GM23338 (cell line): ENCODE results near the gene CNP. TPM values are rescaled to one million over a fixed set of nuclear protein-coding genes. Genes with fewer than 3 reads are reported as not detected.

Experiments used
- ATAC-seq: fragments of 200-7000 bp; cut with Tn5 transposase; 3 replicates; pipeline ENCODE4 v1.9.1; 2020
- DNase-seq: peaks from one replicate; pipeline ENCODE4 v3.0.0-alpha.2; 2015; ENCODE audit warnings: low spot score
- H2AFZ ChIP-seq: fragments of 200-600 bp; sonication (generic); 2 replicates; pipeline ENCODE4 v1.8.0; 2016; ENCODE audit warnings: antibody characterized with exemption, mild to moderate bottlenecking, moderate library complexity
- H3F3A ChIP-seq: fragments of 200-600 bp; sonication (generic); replicated peaks from 2 replicates; pipeline ENCODE4 v1.8.0; 2017; ENCODE audit warnings: antibody characterized with exemption, mixed run types, low read depth
- H3K27ac ChIP-seq: fragments of 200-600 bp; sonication (generic); 2 replicates; pipeline ENCODE4 v1.6.1; 2016; ENCODE audit warnings: low read depth
- H3K27me3 ChIP-seq: fragments of 200-600 bp; sonication (generic); 2 replicates; pipeline ENCODE4 v1.8.0; 2016; ENCODE audit warnings: mild to moderate bottlenecking, mixed run types, moderate library complexity; ENCODE audit not compliant: insufficient read depth
- H3K36me3 ChIP-seq: fragments of 200-600 bp; sonication (generic); 2 replicates; pipeline ENCODE4 v1.8.0; 2016; ENCODE audit warnings: mild to moderate bottlenecking; ENCODE audit not compliant: insufficient read depth
- H3K4me1 ChIP-seq: fragments of 200-600 bp; sonication (generic); 2 replicates; pipeline ENCODE4 v1.8.0; 2016; ENCODE audit warnings: mild to moderate bottlenecking, moderate library complexity; ENCODE audit not compliant: insufficient read depth
- H3K4me2 ChIP-seq: fragments of 200-600 bp; sonication (generic); 2 replicates; pipeline ENCODE4 v1.7.1; 2017; ENCODE audit warnings: mixed run types
- H3K4me3 ChIP-seq: fragments of 200-600 bp; sonication (generic); 2 replicates; pipeline ENCODE4 v1.6.1; 2016; ENCODE audit warnings: mixed run types
- H3K79me2 ChIP-seq: fragments of 200-600 bp; sonication (generic); replicated peaks from 2 replicates; pipeline ENCODE4 v1.8.0; 2017; ENCODE audit warnings: mild to moderate bottlenecking; ENCODE audit not compliant: insufficient read depth
- H3K9me2 ChIP-seq: fragments of 200-600 bp; sonication (generic); 2 replicates; pipeline ENCODE4 v1.8.0; 2017; ENCODE audit not compliant: insufficient read depth
- H4K20me1 ChIP-seq: fragments of 200-600 bp; sonication (generic); replicated peaks from 2 replicates; pipeline ENCODE4 v1.8.0; 2017; ENCODE audit warnings: mild to moderate bottlenecking; ENCODE audit not compliant: insufficient read depth
- H3K27ac Mint-ChIP-seq: 2 replicates; pipeline ENCODE4 v1.8.0; 2020; ENCODE audit warnings: inconsistent platforms, mild to moderate bottlenecking, moderate library complexity, mixed read lengths
- H3K27me3 Mint-ChIP-seq: 3 replicates; pipeline ENCODE4 v1.8.0; 2022; ENCODE audit warnings: low read depth, mild to moderate bottlenecking, moderate library complexity, mixed read lengths, inconsistent platforms; ENCODE audit not compliant: insufficient read depth, poor library complexity
- H3K36me3 Mint-ChIP-seq: 3 replicates; pipeline ENCODE4 v1.8.0; 2021; ENCODE audit warnings: low read depth, mild to moderate bottlenecking, inconsistent platforms, moderate library complexity, mixed read lengths
- H3K4me1 Mint-ChIP-seq: 3 replicates; pipeline ENCODE4 v1.8.0; 2020; ENCODE audit warnings: mild to moderate bottlenecking, inconsistent platforms, mixed read lengths
- H3K4me3 Mint-ChIP-seq: 3 replicates; pipeline ENCODE4 v1.8.0; 2021; ENCODE audit warnings: moderate library complexity, mild to moderate bottlenecking, inconsistent platforms, mixed read lengths
- H3K9me3 Mint-ChIP-seq: 3 replicates; pipeline ENCODE4 v1.8.0; 2020; ENCODE audit warnings: moderate library complexity, mild to moderate bottlenecking, inconsistent platforms, mixed read lengths
- JUNB ChIP-seq: IDR thresholded peaks from one replicate; pipeline ENCODE4 v1.6.1; 2016; ENCODE audit warnings: antibody characterized with exemption; ENCODE audit not compliant: unreplicated experiment
- NANOG ChIP-seq: IDR thresholded peaks from 2 replicates; pipeline ENCODE4 v1.6.1; 2016; ENCODE audit warnings: antibody characterized with exemption, borderline replicate concordance
- POLR2AphosphoS5 ChIP-seq: IDR thresholded peaks from 2 replicates; pipeline ENCODE4 v1.6.1; 2016; ENCODE audit warnings: antibody characterized with exemption, low read depth
- ZNF331 ChIP-seq: fragments of 250-450 bp; sonication (Bioruptor Pico); IDR thresholded peaks from 2 replicates; pipeline ENCODE4 v1.5.0; 2020; ENCODE audit warnings: low read depth, mild to moderate bottlenecking, moderate library complexity
- polyA plus RNA-seq: library from polyadenylated mRNA; unstranded; fragments of >200 nt; fragmentation: Nextera tagmentation; extraction: Ambion mirVana; gene quantifications from 2 replicates; pipeline ENCODE4 v1.2.1, GENCODE V29; 2016
- total RNA-seq: library from RNA; depleted of rRNA; stranded (reverse); fragments of >200 nt; shearing (Covaris generic); gene quantifications from 2 replicates; pipeline ENCODE4 v1.2.3, GENCODE V29; 2014
- TF ChIP-seq, protein P1 (sequence below): fragments of 250-450 bp; sonication (Bioruptor Pico); IDR thresholded peaks from 2 replicates; pipeline ENCODE4 v1.5.0; 2020; ENCODE audit warnings: mild to moderate bottlenecking, moderate library complexity
- TF ChIP-seq, protein P2 (sequence below): IDR thresholded peaks from 2 replicates; pipeline ENCODE4 v1.6.1; 2016; ENCODE audit warnings: antibody characterized with exemption

Gene CNP
- total and polyA plus RNA-seq, 2 experiments from 2014 or later: 30.8 to 47.8 TPM

DNA sequence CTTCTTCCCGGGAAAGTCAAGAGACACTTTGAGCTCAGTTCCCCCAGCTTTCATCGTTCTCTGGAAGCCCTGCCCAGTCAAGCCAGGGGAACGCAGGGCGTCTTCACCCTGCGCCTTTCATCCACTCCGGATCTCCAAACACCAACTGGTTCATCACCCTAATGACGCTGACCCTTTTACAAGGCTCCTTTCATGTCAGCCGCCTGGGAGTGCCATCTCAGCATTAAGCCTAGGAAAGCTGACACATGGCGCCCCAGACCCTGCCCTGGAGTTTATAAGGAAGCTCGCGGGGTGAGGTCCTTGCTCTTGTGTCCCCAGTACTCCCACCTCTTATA lies 51.2 kb downstream of the CNP start (continued):
- TF ChIP-seq, protein P1, sequence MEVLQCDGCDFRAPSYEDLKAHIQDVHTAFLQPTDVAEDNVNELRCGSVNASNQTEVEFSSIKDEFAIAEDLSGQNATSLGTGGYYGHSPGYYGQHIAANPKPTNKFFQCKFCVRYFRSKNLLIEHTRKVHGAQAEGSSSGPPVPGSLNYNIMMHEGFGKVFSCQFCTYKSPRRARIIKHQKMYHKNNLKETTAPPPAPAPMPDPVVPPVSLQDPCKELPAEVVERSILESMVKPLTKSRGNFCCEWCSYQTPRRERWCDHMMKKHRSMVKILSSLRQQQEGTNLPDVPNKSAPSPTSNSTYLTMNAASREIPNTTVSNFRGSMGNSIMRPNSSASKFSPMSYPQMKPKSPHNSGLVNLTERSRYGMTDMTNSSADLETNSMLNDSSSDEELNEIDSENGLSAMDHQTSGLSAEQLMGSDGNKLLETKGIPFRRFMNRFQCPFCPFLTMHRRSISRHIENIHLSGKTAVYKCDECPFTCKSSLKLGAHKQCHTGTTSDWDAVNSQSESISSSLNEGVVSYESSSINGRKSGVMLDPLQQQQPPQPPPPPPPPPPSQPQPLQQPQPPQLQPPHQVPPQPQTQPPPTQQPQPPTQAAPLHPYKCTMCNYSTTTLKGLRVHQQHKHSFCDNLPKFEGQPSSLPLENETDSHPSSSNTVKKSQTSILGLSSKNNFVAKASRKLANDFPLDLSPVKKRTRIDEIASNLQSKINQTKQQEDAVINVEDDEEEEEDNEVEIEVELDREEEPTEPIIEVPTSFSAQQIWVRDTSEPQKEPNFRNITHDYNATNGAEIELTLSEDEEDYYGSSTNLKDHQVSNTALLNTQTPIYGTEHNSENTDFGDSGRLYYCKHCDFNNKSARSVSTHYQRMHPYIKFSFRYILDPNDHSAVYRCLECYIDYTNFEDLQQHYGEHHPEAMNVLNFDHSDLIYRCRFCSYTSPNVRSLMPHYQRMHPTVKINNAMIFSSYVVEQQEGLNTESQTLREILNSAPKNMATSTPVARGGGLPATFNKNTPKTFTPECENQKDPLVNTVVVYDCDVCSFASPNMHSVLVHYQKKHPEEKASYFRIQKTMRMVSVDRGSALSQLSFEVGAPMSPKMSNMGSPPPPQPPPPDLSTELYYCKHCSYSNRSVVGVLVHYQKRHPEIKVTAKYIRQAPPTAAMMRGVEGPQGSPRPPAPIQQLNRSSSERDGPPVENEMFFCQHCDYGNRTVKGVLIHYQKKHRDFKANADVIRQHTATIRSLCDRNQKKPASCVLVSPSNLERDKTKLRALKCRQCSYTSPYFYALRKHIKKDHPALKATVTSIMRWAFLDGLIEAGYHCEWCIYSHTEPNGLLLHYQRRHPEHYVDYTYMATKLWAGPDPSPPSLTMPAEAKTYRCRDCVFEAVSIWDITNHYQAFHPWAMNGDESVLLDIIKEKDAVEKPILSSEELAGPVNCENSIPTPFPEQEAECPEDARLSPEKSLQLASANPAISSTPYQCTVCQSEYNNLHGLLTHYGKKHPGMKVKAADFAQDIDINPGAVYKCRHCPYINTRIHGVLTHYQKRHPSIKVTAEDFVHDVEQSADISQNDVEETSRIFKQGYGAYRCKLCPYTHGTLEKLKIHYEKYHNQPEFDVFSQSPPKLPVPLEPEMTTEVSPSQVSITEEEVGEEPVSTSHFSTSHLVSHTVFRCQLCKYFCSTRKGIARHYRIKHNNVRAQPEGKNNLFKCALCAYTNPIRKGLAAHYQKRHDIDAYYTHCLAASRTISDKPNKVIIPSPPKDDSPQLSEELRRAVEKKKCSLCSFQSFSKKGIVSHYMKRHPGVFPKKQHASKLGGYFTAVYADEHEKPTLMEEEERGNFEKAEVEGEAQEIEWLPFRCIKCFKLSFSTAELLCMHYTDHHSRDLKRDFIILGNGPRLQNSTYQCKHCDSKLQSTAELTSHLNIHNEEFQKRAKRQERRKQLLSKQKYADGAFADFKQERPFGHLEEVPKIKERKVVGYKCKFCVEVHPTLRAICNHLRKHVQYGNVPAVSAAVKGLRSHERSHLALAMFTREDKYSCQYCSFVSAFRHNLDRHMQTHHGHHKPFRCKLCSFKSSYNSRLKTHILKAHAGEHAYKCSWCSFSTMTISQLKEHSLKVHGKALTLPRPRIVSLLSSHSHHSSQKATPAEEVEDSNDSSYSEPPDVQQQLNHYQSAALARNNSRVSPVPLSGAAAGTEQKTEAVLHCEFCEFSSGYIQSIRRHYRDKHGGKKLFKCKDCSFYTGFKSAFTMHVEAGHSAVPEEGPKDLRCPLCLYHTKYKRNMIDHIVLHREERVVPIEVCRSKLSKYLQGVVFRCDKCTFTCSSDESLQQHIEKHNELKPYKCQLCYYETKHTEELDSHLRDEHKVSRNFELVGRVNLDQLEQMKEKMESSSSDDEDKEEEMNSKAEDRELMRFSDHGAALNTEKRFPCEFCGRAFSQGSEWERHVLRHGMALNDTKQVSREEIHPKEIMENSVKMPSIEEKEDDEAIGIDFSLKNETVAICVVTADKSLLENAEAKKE: no peak
- TF ChIP-seq POLR2AphosphoS5: no peak
- TF ChIP-seq NANOG: no peak
- TF ChIP-seq JUNB: no peak
- TF ChIP-seq, protein P2, sequence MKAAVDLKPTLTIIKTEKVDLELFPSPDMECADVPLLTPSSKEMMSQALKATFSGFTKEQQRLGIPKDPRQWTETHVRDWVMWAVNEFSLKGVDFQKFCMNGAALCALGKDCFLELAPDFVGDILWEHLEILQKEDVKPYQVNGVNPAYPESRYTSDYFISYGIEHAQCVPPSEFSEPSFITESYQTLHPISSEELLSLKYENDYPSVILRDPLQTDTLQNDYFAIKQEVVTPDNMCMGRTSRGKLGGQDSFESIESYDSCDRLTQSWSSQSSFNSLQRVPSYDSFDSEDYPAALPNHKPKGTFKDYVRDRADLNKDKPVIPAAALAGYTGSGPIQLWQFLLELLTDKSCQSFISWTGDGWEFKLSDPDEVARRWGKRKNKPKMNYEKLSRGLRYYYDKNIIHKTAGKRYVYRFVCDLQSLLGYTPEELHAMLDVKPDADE: no peak

DNA sequence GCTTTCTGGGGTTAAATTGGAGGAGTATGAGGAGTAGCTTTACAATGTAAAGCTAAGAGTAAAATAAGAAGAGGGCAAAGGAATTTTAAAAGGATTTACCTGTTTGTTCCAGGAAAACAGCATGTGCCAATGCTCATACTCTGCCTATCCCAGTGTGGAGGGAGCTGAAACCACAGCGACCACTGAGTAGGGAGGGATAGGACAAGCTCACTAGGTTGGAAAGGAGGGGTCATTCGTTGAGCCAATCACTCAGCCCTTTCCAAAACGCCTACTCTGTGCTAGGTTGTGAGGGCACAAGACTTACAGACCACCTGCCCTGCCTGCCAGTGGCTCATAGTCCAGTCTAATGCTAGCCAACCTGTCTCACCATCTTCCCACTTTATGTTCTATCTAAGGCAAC lies 51.7 kb downstream of the CNP start:
- Histone ChIP-seq H3K4me1 (peaks cover 25% of the 10 kb centered on the region), H3F3A (peaks cover 35% of the 10 kb centered on the region), H3K4me2 (peak overlapping the region; percentile 83), H3K27me3 (no peaks in the 10 kb centered on the region), H3K9me2 (peaks cover 9% of the 10 kb centered on the region), H4K20me1 (peaks cover 9% of the 10 kb centered on the region; the same call in 1 of the 2 replicates), H3K27ac (peak overlapping the region; percentile 98), H3K36me3 (peaks cover 6% of the 10 kb centered on the region), H3K4me3 (peak overlapping the region; percentile 93), H2AFZ (no peak overlapping the region), H3K79me2 (peaks cover 53% of the 10 kb centered on the region)
- Mint-ChIP-seq H3K36me3 (peaks cover 44% of the 10 kb centered on the region), H3K27ac (peak overlapping the region; percentile 95), H3K4me1 (peaks cover 36% of the 10 kb centered on the region), H3K27me3 (peaks cover 11% of the 10 kb centered on the region), H3K4me3 (peak overlapping the region; percentile 99), H3K9me3 (peaks cover 2% of the 10 kb centered on the region; the same call in 1 of the 3 replicates)
- ATAC-seq (peak; percentile 6), DNase-seq (no peak)
- TF ChIP-seq POLR2AphosphoS5 (0 out of 2 replicates have a peak, but pooled peaks have one; percentile 35), ZNF331 (CRISPR knock-in tag) (no peak)
